GM23248 (cell line): Measurements from ENCODE around the gene RNPEP. TPM values are rescaled to one million over a fixed set of nuclear protein-coding genes. Genes with fewer than 3 reads are reported as not detected.
"Not testable (repeated sequence)": the region's sequence is repeated elsewhere in the genome, so short reads cannot be mapped to it uniquely, and the experiment has no call there.

Source experiments
- DNase-seq: peaks from one replicate; pipeline ENCODE4 v3.0.0-alpha.2; 2015
- H2AFZ ChIP-seq: fragments of 200-600 bp; sonication (generic); 2 replicates; pipeline ENCODE4 v1.6.1; 2016; ENCODE audit warnings: antibody characterized with exemption
- H3F3A ChIP-seq: fragments of 200-600 bp; sonication (generic); 2 replicates; pipeline ENCODE4 v1.6.1; 2016; ENCODE audit warnings: mild to moderate bottlenecking, antibody characterized with exemption, mixed run types; ENCODE audit not compliant: insufficient read depth
- H3K27ac ChIP-seq: fragments of 200-600 bp; sonication (generic); 2 replicates; pipeline ENCODE4 v1.5.1; 2016; ENCODE audit warnings: mild to moderate bottlenecking
- H3K27me3 ChIP-seq: fragments of 200-600 bp; sonication (generic); replicated peaks from 2 replicates; pipeline ENCODE4 v1.6.1; 2016; ENCODE audit warnings: mild to moderate bottlenecking; ENCODE audit not compliant: insufficient read depth
- H3K36me3 ChIP-seq: fragments of 200-600 bp; sonication (generic); 2 replicates; pipeline ENCODE4 v1.6.1; 2016; ENCODE audit warnings: low read depth, mild to moderate bottlenecking
- H3K4me1 ChIP-seq: fragments of 200-600 bp; sonication (generic); 2 replicates; pipeline ENCODE4 v1.6.1; 2016; ENCODE audit warnings: mild to moderate bottlenecking; ENCODE audit not compliant: insufficient read depth
- H3K4me2 ChIP-seq: fragments of 200-600 bp; sonication (generic); one replicate; pipeline ENCODE4 v1.6.1; 2016; ENCODE audit warnings: mild to moderate bottlenecking; ENCODE audit not compliant: unreplicated experiment
- H3K4me3 ChIP-seq: fragments of 200-600 bp; sonication (generic); 2 replicates; pipeline ENCODE4 v1.5.1; 2016; ENCODE audit warnings: mild to moderate bottlenecking
- H3K79me2 ChIP-seq: fragments of 200-600 bp; sonication (generic); 2 replicates; pipeline ENCODE4 v1.6.1; 2016; ENCODE audit warnings: mild to moderate bottlenecking; ENCODE audit not compliant: insufficient read depth
- H3K9ac ChIP-seq: fragments of 200-600 bp; sonication (generic); 2 replicates; pipeline ENCODE4 v1.6.1; 2016; ENCODE audit warnings: mild to moderate bottlenecking
- H3K9me2 ChIP-seq: fragments of 200-600 bp; sonication (generic); 2 replicates; pipeline ENCODE4 v1.6.1; 2016; ENCODE audit warnings: mixed run types, mild to moderate bottlenecking, moderate library complexity; ENCODE audit not compliant: insufficient read depth
- H3K9me3 ChIP-seq: fragments of 200-600 bp; sonication (generic); one replicate; pipeline ENCODE4 v1.6.1; 2017; ENCODE audit warnings: low read depth
- H4K20me1 ChIP-seq: fragments of 200-600 bp; sonication (generic); 2 replicates; pipeline ENCODE4 v1.6.0; 2016; ENCODE audit not compliant: insufficient read depth
- EZH2 ChIP-seq: fragments of 200-600 bp; sonication (generic); IDR thresholded peaks from 2 replicates; pipeline ENCODE4 v1.6.1; 2018; ENCODE audit warnings: antibody characterized with exemption, mild to moderate bottlenecking; ENCODE audit not compliant: insufficient read depth, poor library complexity, severe bottlenecking
- EZH2phosphoT487 ChIP-seq: fragments of 200-600 bp; sonication (generic); IDR thresholded peaks from 2 replicates; pipeline ENCODE4 v1.6.1; 2018; ENCODE audit warnings: antibody characterized with exemption, moderate library complexity, mild to moderate bottlenecking, low read depth; ENCODE audit not compliant: insufficient read depth
- WGBS, 2 experiments: methylation state at CpG; one replicate each; pipeline ENCODE4 v1.1.6; 2015 to 2017; ENCODE audit warnings: low lambda C conversion rate in 2 of 2, low coverage in 1 of 2; ENCODE audit errors: missing lambda C conversion rate in 2 of 2; 5-methylcytosine and 5-hydroxymethylcytosine counted together
- in situ Hi-C: fragments of 300-500 bp; cut with MboI; formaldehyde crosslinking; loops from 2 replicates; pipeline ENCODE4 v1.15.0; 2020
- polyA plus RNA-seq: library from polyadenylated mRNA; unstranded; fragments of >200 nt; fragmentation: Nextera tagmentation; extraction: Ambion mirVana; gene quantifications from 2 replicates; pipeline ENCODE4 v1.2.1, GENCODE V29; 2016
- total RNA-seq: library from RNA; depleted of rRNA; stranded (reverse); fragments of >200 nt; shearing (Covaris generic); gene quantifications from 2 replicates; pipeline ENCODE4 v1.2.3, GENCODE V29; 2014

RNPEP gene
- total and polyA plus RNA-seq, 2 experiments from 2014 or later = 68.6 to 80.5 TPM

DNA sequence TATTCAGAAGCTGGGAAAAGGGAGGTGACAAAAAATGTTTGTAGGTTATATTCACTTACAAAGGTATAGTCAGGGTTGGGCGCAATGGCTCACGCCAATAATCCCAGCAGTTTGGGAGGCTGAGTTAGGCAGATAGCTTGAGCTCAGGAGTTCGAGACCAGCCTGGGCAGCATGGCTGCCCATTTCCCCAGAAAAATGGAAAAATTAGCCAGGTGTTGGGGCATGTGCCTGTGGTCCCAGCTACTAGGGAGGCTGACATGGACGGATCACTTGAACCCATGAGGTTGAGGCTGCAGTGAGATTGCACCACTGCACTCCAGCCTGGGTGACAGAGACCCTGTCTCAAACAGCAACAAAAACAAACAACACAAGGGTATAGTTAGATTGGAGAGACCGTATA lies 24.1 kb upstream of the RNPEP start:
- in situ Hi-C loops = no loop called here
- H4K20me1 ChIP-seq = no peaks in the 10 kb centered on the region
- no peaks in the 10 kb centered on the region for H3K9me3 ChIP-seq
- H3K27me3 ChIP-seq = no peaks in the 10 kb centered on the region
- H3K9me2 ChIP-seq = no peaks in the 10 kb centered on the region
- H3K27ac ChIP-seq = no peak overlapping the region
- peaks cover 72% of the 10 kb centered on the region for H3K79me2 ChIP-seq
- TF ChIP-seq EZH2phosphoT487 = no peak
- no peak for TF ChIP-seq EZH2
- no peak overlapping the region for H3K4me2 ChIP-seq
- WGBS, 2 experiments = 84 to 90% methylated on average over 5 of the region's 5 CpGs
- no peak overlapping the region for H2AFZ ChIP-seq
- H3K4me3 ChIP-seq = no peak overlapping the region
- peaks cover 20% of the 10 kb centered on the region for H3F3A ChIP-seq
- no peak overlapping the region for H3K9ac ChIP-seq
- peaks cover 10% of the 10 kb centered on the region for H3K4me1 ChIP-seq
- peaks cover 37% of the 10 kb centered on the region for H3K36me3 ChIP-seq
- DNase-seq = no peak

DNA sequence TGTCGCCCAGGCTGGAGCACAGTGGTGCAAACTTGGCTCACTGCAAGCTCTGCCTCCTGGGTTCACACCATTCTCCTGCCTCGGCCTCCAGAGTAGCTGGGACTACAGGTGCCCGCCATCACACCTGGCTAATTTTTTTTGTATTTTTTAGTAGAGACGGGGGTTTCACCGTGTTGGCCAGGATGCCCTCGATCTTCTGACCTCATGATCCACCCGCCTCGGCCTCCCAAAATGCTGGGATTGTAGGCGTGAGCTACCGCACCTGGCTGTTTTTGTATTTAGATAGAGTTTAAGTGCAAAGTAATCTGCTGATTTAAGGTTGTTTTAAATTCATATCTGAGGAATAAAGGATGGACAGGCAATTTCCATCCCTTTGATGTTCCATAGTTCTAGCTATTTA lies 20.1 kb upstream of the RNPEP start:
- Histone ChIP-seq H3F3A (peaks cover 42% of the 10 kb centered on the region), H3K36me3 (peaks cover 62% of the 10 kb centered on the region), H3K79me2 (peaks cover 75% of the 10 kb centered on the region)
- H3K4me2 ChIP-seq, in situ Hi-C loops, H4K20me1 ChIP-seq, H3K4me1 ChIP-seq, H2AFZ ChIP-seq, H3K9ac ChIP-seq, H3K9me2 ChIP-seq, H3K27me3 ChIP-seq, DNase-seq, H3K27ac ChIP-seq, H3K9me3 ChIP-seq, H3K4me3 ChIP-seq: not testable (repeated sequence)
- 93% methylated on average over 10 of the region's 10 CpGs for WGBS, 2 experiments

DNA sequence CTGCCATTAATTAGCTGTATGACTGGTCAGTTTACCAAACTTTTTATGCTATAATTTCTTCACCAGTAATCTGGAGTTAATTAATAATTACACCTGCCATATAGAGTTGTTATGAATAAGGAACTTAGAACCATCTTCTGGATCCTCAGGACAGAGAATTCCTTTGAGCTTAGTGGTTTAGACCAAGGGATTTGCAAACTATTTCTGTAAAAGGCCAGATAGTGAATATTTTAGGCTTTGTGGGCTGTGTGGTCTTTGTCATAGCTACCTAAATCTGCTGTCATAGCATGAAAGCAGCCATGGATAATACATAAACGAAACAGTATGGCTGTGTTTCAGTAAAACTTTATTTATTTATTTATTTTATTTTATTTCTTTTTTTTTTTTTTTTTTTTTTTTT lies 18.2 kb upstream of the RNPEP start:
- in situ Hi-C loops = no loop called here
- WGBS, 2 experiments = 62 to 75% methylated on average over 1 of the region's 1 CpG

DNA sequence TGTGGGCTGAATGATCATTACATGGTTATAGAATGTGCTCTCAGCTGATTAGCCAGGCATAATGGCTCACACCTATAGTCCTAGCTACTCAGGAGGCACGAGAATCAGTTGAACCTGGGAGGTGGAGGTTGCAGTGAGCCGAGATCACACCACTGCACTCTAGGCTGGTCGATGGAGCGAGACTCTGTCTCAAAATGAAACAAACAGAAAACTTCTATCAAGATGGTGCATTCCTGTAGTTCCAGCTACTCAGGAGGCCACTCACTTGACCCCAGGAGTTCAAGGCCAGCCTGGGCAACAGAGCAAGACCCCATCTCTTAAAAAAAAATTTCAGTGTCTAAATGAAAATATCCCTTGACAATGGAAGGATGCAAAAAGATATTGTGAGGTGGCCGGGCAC lies 16.3 kb upstream of the RNPEP start:
- WGBS, 2 experiments = 82 to 91% methylated on average over 5 of the region's 5 CpGs
- Histone ChIP-seq H3K36me3 (peaks cover 75% of the 10 kb centered on the region), H4K20me1 (no peaks in the 10 kb centered on the region)

More for the DNA sequence above, 18.2 kb upstream of the RNPEP start:
- Histone ChIP-seq H2AFZ (no peak overlapping the region), H3K9me3 (no peaks in the 10 kb centered on the region), H3F3A (peaks cover 52% of the 10 kb centered on the region), H3K79me2 (peaks cover 64% of the 10 kb centered on the region), H3K4me1 (peaks cover 5% of the 10 kb centered on the region; the same call in 1 of the 2 replicates), H3K27me3 (no peaks in the 10 kb centered on the region), H3K36me3 (peaks cover 63% of the 10 kb centered on the region), H4K20me1 (no peaks in the 10 kb centered on the region), H3K4me3 (no peak overlapping the region), H3K4me2 (no peak overlapping the region), H3K9ac (no peak overlapping the region), H3K9me2 (no peaks in the 10 kb centered on the region), H3K27ac (no peak overlapping the region)
- DNase-seq = peak; percentile 67
- TF ChIP-seq EZH2 = no peak
- no peak for TF ChIP-seq EZH2phosphoT487

More for the DNA sequence above, 16.3 kb upstream of the RNPEP start:
- TF ChIP-seq EZH2 (no peak), EZH2phosphoT487 (no peak)
- no peaks in the 10 kb centered on the region for H3K9me2 ChIP-seq
- no peaks in the 10 kb centered on the region for H3K9me3 ChIP-seq
- no peak overlapping the region for H3K4me2 ChIP-seq
- in situ Hi-C loops = no loop called here
- DNase-seq = no peak
- H3K4me3 ChIP-seq = no peak overlapping the region
- no peak overlapping the region for H2AFZ ChIP-seq
- H3K27ac ChIP-seq = no peak overlapping the region
- H3F3A ChIP-seq = peaks cover 70% of the 10 kb centered on the region
- H3K9ac ChIP-seq = no peak overlapping the region
- peaks cover 45% of the 10 kb centered on the region for H3K79me2 ChIP-seq
- no peaks in the 10 kb centered on the region for H3K27me3 ChIP-seq
- peaks cover 5% of the 10 kb centered on the region; the same call in 1 of the 2 replicates for H3K4me1 ChIP-seq
